Measurements from ENCODE around the gene IL18BP.
A peak's percentile ranks its signal among the peaks of the same experiment; 100 is the strongest.

Gene IL18BP

DNA sequence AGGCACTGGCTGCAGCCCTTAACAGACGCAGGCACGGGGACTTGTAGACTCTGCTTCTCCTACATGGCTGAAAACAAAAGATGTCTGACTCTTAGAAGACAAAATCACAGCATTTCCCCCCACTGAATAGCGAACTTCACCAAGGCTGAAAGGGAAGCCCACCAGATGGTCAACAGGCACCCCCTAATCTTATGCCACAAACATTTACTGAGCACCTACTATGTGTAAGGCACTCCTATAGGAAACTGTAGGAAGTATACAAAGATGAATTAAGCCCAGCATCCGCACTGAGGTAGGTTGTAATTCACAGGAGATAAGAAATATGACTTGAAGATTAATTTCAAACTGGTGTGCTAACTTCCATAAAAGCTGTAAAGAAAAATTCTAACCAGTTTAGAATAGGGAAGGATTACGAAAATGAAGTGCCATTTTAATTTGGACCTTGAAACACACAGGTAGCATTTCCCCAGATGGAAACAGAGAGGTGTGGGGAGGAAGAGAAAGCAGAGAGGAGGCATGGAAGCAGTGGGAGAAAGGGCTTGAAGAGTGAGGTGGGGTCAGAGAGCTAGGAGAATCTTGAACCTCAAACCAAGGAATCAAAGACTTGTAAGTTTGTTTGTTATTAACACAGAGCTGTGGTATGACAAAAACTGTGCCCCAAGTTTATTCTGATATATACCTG is 43.5 kb downstream of the IL18BP start:
- DNase-seq (ENCODE audit: low read depth), result no peak
- H3K4me3 ChIP-seq (ENCODE audit: low read length), result peak overlapping the region; percentile 81
- TF ChIP-seq, protein P1, sequence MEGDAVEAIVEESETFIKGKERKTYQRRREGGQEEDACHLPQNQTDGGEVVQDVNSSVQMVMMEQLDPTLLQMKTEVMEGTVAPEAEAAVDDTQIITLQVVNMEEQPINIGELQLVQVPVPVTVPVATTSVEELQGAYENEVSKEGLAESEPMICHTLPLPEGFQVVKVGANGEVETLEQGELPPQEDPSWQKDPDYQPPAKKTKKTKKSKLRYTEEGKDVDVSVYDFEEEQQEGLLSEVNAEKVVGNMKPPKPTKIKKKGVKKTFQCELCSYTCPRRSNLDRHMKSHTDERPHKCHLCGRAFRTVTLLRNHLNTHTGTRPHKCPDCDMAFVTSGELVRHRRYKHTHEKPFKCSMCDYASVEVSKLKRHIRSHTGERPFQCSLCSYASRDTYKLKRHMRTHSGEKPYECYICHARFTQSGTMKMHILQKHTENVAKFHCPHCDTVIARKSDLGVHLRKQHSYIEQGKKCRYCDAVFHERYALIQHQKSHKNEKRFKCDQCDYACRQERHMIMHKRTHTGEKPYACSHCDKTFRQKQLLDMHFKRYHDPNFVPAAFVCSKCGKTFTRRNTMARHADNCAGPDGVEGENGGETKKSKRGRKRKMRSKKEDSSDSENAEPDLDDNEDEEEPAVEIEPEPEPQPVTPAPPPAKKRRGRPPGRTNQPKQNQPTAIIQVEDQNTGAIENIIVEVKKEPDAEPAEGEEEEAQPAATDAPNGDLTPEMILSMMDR (conservative IDR thresholded peaks at IDR 0.05; ENCODE audit: low read depth, low read length), result no peak

DNA sequence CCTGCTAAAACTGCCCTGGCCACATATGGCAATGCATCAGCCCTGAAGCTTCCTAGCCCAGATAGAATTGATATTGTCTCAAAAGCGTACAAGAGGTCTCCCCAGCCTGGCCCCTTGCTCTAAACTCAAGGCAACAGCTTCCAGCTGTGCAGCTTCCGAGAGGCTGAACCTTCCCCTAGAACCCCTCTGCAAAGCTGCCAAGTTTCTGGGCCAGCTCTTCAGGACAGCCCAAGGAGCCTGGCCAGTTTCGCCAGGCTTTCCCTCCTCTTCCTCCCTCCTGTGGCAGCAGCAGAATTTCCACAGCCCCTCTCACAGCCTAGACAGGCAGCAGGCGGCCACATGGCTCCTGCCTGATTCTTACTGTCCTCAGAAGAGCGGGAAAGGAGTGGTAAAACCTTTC is 47.1 kb downstream of the IL18BP start:
- TF ChIP-seq, protein P1 (conservative IDR thresholded peaks at IDR 0.05; ENCODE audit: low read depth, low read length), result no peak
- H3K4me3 ChIP-seq (ENCODE audit: low read length), result no peak overlapping the region
- DNase-seq (ENCODE audit: low read depth), result no peak

DNA sequence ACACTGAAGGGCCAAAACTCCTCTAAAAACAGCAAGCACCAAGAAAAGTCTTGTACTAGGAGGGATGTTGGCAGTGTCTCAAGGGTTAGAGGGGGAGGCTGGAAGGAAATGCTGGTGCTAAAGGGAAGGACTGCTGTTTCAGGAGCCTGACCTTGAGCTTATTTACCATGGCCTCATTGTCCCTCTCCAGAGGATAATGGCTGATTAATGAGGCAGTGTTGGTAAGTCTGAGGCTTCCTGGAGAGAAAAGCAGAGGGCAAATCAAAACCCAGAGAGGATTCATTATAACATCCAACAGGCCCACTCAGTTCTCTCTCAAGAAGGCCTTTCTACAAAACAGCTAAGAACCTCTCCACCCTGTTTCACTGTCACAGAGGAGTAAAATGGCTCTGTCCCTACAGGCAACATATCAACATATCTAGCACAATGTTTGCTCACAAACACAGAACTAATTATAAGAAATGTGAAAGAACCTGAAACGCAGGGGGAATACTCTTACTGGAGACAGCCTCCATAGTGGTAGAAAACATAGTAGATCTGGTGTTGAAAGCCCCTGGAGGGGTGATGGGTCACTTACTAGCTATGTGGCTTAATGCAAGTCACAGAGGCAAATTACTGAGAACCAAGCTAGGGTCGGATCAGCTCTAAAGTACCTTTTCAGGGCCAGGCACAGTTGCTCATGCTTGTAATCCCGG is 50.2 kb downstream of the IL18BP start:
- H3K4me3 ChIP-seq (ENCODE audit: low read length), result no peak overlapping the region
- DNase-seq (ENCODE audit: low read depth), result no peak
- TF ChIP-seq, protein P1 (conservative IDR thresholded peaks at IDR 0.05; ENCODE audit: low read depth, low read length), result no peak

Measured in retinal pigment epithelial cell (primary cell).